Mammary epithelial cell (primary cell): Measurements from ENCODE around the gene CYP19A1.
"Not testable (repeated sequence)": the region's sequence is repeated elsewhere in the genome, so short reads cannot be mapped to it uniquely, and the experiment has no call there.

Source experiments
- EZH2 ChIP-seq: IDR thresholded peaks from 2 replicates; pipeline ENCODE4 v1.6.1; 2012; ENCODE audit warnings: low read length, inconsistent platforms, borderline replicate concordance
- TF ChIP-seq, protein P1 (sequence below), 2 donors: IDR thresholded peaks in 1 of 2; conservative IDR thresholded peaks in 1 of 2; 2 replicates each; pipeline ENCODE4 v1.5.1; 2011 to 2012; ENCODE audit warnings: inconsistent platforms in 2 of 2, low read length in 2 of 2, mild to moderate bottlenecking in 2 of 2, control low read depth in 1 of 2, low read depth in 1 of 2; ENCODE audit not compliant: insufficient read depth in 1 of 2; ENCODE audit errors: extremely low read depth in 1 of 2

DNA sequence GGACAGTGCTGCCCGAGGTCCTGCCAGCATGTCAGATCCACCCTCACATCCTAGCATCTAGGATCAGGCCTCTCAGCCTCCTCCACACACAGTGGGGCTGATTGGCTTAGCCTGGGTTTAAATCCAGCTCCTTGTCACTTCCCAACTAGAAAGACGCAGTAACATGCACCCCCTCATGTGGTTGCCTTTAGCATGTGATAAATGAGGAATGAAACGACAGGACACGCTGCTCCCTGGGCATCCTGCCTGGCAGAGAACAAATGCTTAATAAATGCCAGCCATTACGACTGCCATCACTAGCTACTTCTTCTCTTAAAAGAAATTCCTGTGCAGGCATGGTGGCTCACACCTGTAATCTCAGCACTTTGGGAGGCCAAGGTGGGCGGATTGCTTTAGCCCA, 149.6 kb downstream of the CYP19A1 start:
- TF ChIP-seq, protein P1, sequence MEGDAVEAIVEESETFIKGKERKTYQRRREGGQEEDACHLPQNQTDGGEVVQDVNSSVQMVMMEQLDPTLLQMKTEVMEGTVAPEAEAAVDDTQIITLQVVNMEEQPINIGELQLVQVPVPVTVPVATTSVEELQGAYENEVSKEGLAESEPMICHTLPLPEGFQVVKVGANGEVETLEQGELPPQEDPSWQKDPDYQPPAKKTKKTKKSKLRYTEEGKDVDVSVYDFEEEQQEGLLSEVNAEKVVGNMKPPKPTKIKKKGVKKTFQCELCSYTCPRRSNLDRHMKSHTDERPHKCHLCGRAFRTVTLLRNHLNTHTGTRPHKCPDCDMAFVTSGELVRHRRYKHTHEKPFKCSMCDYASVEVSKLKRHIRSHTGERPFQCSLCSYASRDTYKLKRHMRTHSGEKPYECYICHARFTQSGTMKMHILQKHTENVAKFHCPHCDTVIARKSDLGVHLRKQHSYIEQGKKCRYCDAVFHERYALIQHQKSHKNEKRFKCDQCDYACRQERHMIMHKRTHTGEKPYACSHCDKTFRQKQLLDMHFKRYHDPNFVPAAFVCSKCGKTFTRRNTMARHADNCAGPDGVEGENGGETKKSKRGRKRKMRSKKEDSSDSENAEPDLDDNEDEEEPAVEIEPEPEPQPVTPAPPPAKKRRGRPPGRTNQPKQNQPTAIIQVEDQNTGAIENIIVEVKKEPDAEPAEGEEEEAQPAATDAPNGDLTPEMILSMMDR (conservative IDR thresholded peaks at IDR 0.05 in 1 of 2, IDR thresholded peaks at IDR 0.05 in 1 of 2; ENCODE audit: extremely low read depth in 1 of 2, insufficient read depth in 1 of 2, low read depth in 1 of 2, low read length in 2 of 2) = not testable (repeated sequence)
- not testable (repeated sequence) for TF ChIP-seq EZH2
